ENCODE results near the gene CNIH3. TPM values are rescaled to one million over a fixed set of nuclear protein-coding genes. Genes with fewer than 3 reads are reported as not detected.
"Not testable (repeated sequence)": the region's sequence is repeated elsewhere in the genome, so short reads cannot be mapped to it uniquely, and the experiment has no call there.

CNIH3 gene
- polyA plus RNA-seq, 4 donors: 10.0 to 12.8 (median 11.3) TPM

GRCh38 chr1:224679606-224680005, 63.5 kb downstream of the CNIH3 start:
- no peak for DNase-seq (ENCODE audit: low read depth in 4 of 4, low spot score in 2 of 4)

GRCh38 chr1:224681816-224682215, 65.7 kb downstream of the CNIH3 start:
- DNase-seq (ENCODE audit: low read depth in 4 of 4, low spot score in 2 of 4): no peak

- DNase-seq (ENCODE audit: low read depth in 4 of 4, low spot score in 2 of 4): peak in 3 of 4 donors; percentile 15 to 35 (median 27)
Measured at GRCh38 chr1:224683936-224684335, 67.8 kb downstream of the CNIH3 start.

GRCh38 chr1:224684979-224685425, 68.9 kb downstream of the CNIH3 start:
- DNase-seq (ENCODE audit: low read depth in 4 of 4, low spot score in 2 of 4): peak in 1 of 4 donors; percentile 21

- DNase-seq (ENCODE audit: low read depth in 4 of 4, low spot score in 2 of 4): not testable (repeated sequence)
Measured at GRCh38 chr1:224686140-224686539, 70.0 kb downstream of the CNIH3 start.

GRCh38 chr1:224687465-224687864, 71.3 kb downstream of the CNIH3 start:
- no peak for DNase-seq (ENCODE audit: low read depth in 4 of 4, low spot score in 2 of 4)

GRCh38 chr1:224689374-224689773, 73.3 kb downstream of the CNIH3 start:
- DNase-seq (ENCODE audit: low read depth in 4 of 4, low spot score in 2 of 4): no peak

GRCh38 chr1:224690576-224690975, 74.5 kb downstream of the CNIH3 start:
- no peak for DNase-seq (ENCODE audit: low read depth in 4 of 4, low spot score in 2 of 4)

- no peak for DNase-seq (ENCODE audit: low read depth in 4 of 4, low spot score in 2 of 4)
Measured at GRCh38 chr1:224691148-224691925, 75.2 kb downstream of the CNIH3 start.

- no peak for DNase-seq (ENCODE audit: low read depth in 4 of 4, low spot score in 2 of 4)
Measured at GRCh38 chr1:224694969-224695368, 78.9 kb downstream of the CNIH3 start.

- no peak for DNase-seq (ENCODE audit: low read depth in 4 of 4, low spot score in 2 of 4)
Measured at GRCh38 chr1:224696021-224696420, 79.9 kb downstream of the CNIH3 start.

GRCh38 chr1:224696891-224697765, 81.0 kb downstream of the CNIH3 start:
- DNase-seq (ENCODE audit: low read depth in 4 of 4, low spot score in 2 of 4): no peak

- no peak for DNase-seq (ENCODE audit: low read depth in 4 of 4, low spot score in 2 of 4)
Measured at GRCh38 chr1:224698015-224698451, 81.9 kb downstream of the CNIH3 start.

- no peak for DNase-seq (ENCODE audit: low read depth in 4 of 4, low spot score in 2 of 4)
Measured at GRCh38 chr1:224700918-224701531, 84.9 kb downstream of the CNIH3 start.

- DNase-seq (ENCODE audit: low read depth in 4 of 4, low spot score in 2 of 4): no peak
Measured at GRCh38 chr1:224703702-224704101, 87.6 kb downstream of the CNIH3 start.

GRCh38 chr1:224704107-224704735, 88.1 kb downstream of the CNIH3 start:
- DNase-seq (ENCODE audit: low read depth in 4 of 4, low spot score in 2 of 4): no peak

GRCh38 chr1:224705578-224705977, 89.5 kb downstream of the CNIH3 start:
- DNase-seq (ENCODE audit: low read depth in 4 of 4, low spot score in 2 of 4): no peak

- DNase-seq (ENCODE audit: low read depth in 4 of 4, low spot score in 2 of 4): no peak
Measured at GRCh38 chr1:224707843-224708725, 92.0 kb downstream of the CNIH3 start.

- no peak for DNase-seq (ENCODE audit: low read depth in 4 of 4, low spot score in 2 of 4)
Measured at GRCh38 chr1:224710196-224710595, 94.1 kb downstream of the CNIH3 start.
